ENCODE measurements around the gene ATF7. TPM values are rescaled to one million over a fixed set of nuclear protein-coding genes. Genes with fewer than 3 reads are reported as not detected.

The ATF7 gene
- total RNA-seq, 1 donor, result 28.6 TPM

GRCh38 chr12:53474819-53475218 is 151.4 kb downstream of the ATF7 start:
- DNase-seq (ENCODE audit: low read depth), result no peak
- no peak for TF ChIP-seq CTCF (IDR thresholded peaks at IDR 0.05; ENCODE audit: insufficient read depth, low read length)
- H3K4me3 ChIP-seq (ENCODE audit: low read depth, low read length), result no peak overlapping the region

GRCh38 chr12:53474077-53474476 is 152.1 kb downstream of the ATF7 start:
- DNase-seq (ENCODE audit: low read depth), result no peak
- H3K4me3 ChIP-seq (ENCODE audit: low read depth, low read length), result no peak overlapping the region
- no peak for TF ChIP-seq CTCF (IDR thresholded peaks at IDR 0.05; ENCODE audit: insufficient read depth, low read length)

GRCh38 chr12:53472056-53472582 is 154.1 kb downstream of the ATF7 start:
- no peak for DNase-seq (ENCODE audit: low read depth)
- H3K4me3 ChIP-seq (ENCODE audit: low read depth, low read length), result no peak overlapping the region
- no peak for TF ChIP-seq CTCF (IDR thresholded peaks at IDR 0.05; ENCODE audit: insufficient read depth, low read length)

- no peak overlapping the region for H3K4me3 ChIP-seq (ENCODE audit: low read depth, low read length)
- no peak for TF ChIP-seq CTCF (IDR thresholded peaks at IDR 0.05; ENCODE audit: insufficient read depth, low read length)
- DNase-seq (ENCODE audit: low read depth), result no peak
Measured at GRCh38 chr12:53468282-53468681, 157.9 kb downstream of the ATF7 start.

- DNase-seq (ENCODE audit: low read depth), result no peak
- H3K4me3 ChIP-seq (ENCODE audit: low read depth, low read length), result no peak overlapping the region
- no peak for TF ChIP-seq CTCF (IDR thresholded peaks at IDR 0.05; ENCODE audit: insufficient read depth, low read length)
Measured at GRCh38 chr12:53467880-53468279, 158.3 kb downstream of the ATF7 start.

GRCh38 chr12:53467082-53467481 is 159.1 kb downstream of the ATF7 start:
- no peak overlapping the region for H3K4me3 ChIP-seq (ENCODE audit: low read depth, low read length)
- no peak for TF ChIP-seq CTCF (IDR thresholded peaks at IDR 0.05; ENCODE audit: insufficient read depth, low read length)
- DNase-seq (ENCODE audit: low read depth), result no peak

- no peak overlapping the region for H3K4me3 ChIP-seq (ENCODE audit: low read depth, low read length)
- TF ChIP-seq CTCF (IDR thresholded peaks at IDR 0.05; ENCODE audit: insufficient read depth, low read length), result no peak
- DNase-seq (ENCODE audit: low read depth), result no peak
Measured at GRCh38 chr12:53466640-53467039, 159.5 kb downstream of the ATF7 start.
